ENCODE results near the gene LACTB.

LACTB gene

DNA sequence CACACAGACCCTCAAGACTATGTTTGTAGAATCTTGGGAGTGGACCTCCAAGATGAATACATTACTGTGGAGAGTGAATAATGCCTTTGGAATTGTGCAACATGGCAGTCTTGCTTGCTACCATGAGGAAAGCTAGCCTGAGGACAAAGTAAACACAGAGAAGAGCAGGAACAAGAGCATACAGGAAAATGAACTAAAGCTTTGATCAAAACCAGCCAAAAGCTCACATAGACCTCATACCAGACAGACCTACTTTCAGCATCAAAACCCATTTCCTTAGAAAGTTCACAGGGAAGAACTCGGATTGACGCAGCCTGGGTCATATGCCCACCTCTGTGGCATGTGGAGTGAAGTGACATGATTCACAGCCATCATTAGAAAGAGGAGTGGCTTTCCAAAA, 64.4 kb downstream of the LACTB start:
- no peak for DNase-seq (ENCODE audit: low spot score)
- Histone ChIP-seq H3K9me3 (ENCODE audit: severe bottlenecking) (no peaks in the 10 kb centered on the region), H3K4me3 (ENCODE audit: severe bottlenecking) (no peak overlapping the region), H3K27me3 (ENCODE audit: insufficient read depth, poor library complexity, severe bottlenecking) (no peaks in the 10 kb centered on the region), H3K4me1 (ENCODE audit: insufficient read depth, poor library complexity, severe bottlenecking) (peaks cover 21% of the 10 kb centered on the region), H3K36me3 (ENCODE audit: low read depth) (no peaks in the 10 kb centered on the region), H3K27ac (ENCODE audit: poor library complexity, severe bottlenecking) (peak overlapping the region; percentile 53)
- TF ChIP-seq CTCF (IDR thresholded peaks at IDR 0.05; ENCODE audit: poor library complexity, severe bottlenecking): no peak
- peak; percentile 48 for ATAC-seq (ENCODE audit: low read depth)

- no peak overlapping the region for H3K4me3 ChIP-seq (ENCODE audit: severe bottlenecking)
Measured at GRCh38 chr15:63187589-63188226, 66.0 kb downstream of the LACTB start.

GRCh38 chr15:63188247-63188925, 66.7 kb downstream of the LACTB start:
- Histone ChIP-seq H3K4me1 (ENCODE audit: insufficient read depth, poor library complexity, severe bottlenecking) (peaks cover 29% of the 10 kb centered on the region), H3K4me3 (ENCODE audit: severe bottlenecking) (peak overlapping the region; percentile 39), H3K36me3 (ENCODE audit: low read depth) (no peaks in the 10 kb centered on the region), H3K27me3 (ENCODE audit: insufficient read depth, poor library complexity, severe bottlenecking) (no peaks in the 10 kb centered on the region), H3K27ac (ENCODE audit: poor library complexity, severe bottlenecking) (peak overlapping the region; percentile 8), H3K9me3 (ENCODE audit: severe bottlenecking) (no peaks in the 10 kb centered on the region)
- DNase-seq (ENCODE audit: low spot score) (no peak), ATAC-seq (ENCODE audit: low read depth) (no peak)
- TF ChIP-seq CTCF (IDR thresholded peaks at IDR 0.05; ENCODE audit: poor library complexity, severe bottlenecking): no peak

More at GRCh38 chr15:63187589-63188226, 66.0 kb downstream of the LACTB start:
- Histone ChIP-seq H3K27me3 (ENCODE audit: insufficient read depth, poor library complexity, severe bottlenecking) (no peaks in the 10 kb centered on the region), H3K4me1 (ENCODE audit: insufficient read depth, poor library complexity, severe bottlenecking) (peaks cover 29% of the 10 kb centered on the region), H3K27ac (ENCODE audit: poor library complexity, severe bottlenecking) (no peak overlapping the region), H3K36me3 (ENCODE audit: low read depth) (no peaks in the 10 kb centered on the region), H3K9me3 (ENCODE audit: severe bottlenecking) (no peaks in the 10 kb centered on the region)
- ATAC-seq (ENCODE audit: low read depth): no peak
- no peak for TF ChIP-seq CTCF (IDR thresholded peaks at IDR 0.05; ENCODE audit: poor library complexity, severe bottlenecking)
- no peak for DNase-seq (ENCODE audit: low spot score)

GRCh38 chr15:63188926-63189871, 67.5 kb downstream of the LACTB start, which contains the start of gene RAB8B:
Gene RAB8B, plus strand, starts transcription at chr15:63189606. Its CDS starts 19 bp downstream, at chr15:63189625.
- Histone ChIP-seq H3K36me3 (ENCODE audit: low read depth) (no peaks in the 10 kb centered on the region), H3K27ac (ENCODE audit: poor library complexity, severe bottlenecking) (peak within 1 kb of the TSS; percentile 23), H3K9me3 (ENCODE audit: severe bottlenecking) (no peaks in the 10 kb centered on the region), H3K4me3 (ENCODE audit: severe bottlenecking) (peak within 1 kb of the TSS; percentile 39), H3K27me3 (ENCODE audit: insufficient read depth, poor library complexity, severe bottlenecking) (no peaks in the 10 kb centered on the region), H3K4me1 (ENCODE audit: insufficient read depth, poor library complexity, severe bottlenecking) (peaks cover 36% of the 10 kb centered on the region)
- DNase-seq (ENCODE audit: low spot score) (peak; percentile 100), ATAC-seq (ENCODE audit: low read depth) (peak; percentile 90)
- TF ChIP-seq CTCF (IDR thresholded peaks at IDR 0.05; ENCODE audit: poor library complexity, severe bottlenecking): peak; percentile 44
